ENCODE results near the gene DAGLB.
"Not testable (repeated sequence)": the region's sequence is repeated elsewhere in the genome, so short reads cannot be mapped to it uniquely, and the experiment has no call there.

DAGLB gene

DNA sequence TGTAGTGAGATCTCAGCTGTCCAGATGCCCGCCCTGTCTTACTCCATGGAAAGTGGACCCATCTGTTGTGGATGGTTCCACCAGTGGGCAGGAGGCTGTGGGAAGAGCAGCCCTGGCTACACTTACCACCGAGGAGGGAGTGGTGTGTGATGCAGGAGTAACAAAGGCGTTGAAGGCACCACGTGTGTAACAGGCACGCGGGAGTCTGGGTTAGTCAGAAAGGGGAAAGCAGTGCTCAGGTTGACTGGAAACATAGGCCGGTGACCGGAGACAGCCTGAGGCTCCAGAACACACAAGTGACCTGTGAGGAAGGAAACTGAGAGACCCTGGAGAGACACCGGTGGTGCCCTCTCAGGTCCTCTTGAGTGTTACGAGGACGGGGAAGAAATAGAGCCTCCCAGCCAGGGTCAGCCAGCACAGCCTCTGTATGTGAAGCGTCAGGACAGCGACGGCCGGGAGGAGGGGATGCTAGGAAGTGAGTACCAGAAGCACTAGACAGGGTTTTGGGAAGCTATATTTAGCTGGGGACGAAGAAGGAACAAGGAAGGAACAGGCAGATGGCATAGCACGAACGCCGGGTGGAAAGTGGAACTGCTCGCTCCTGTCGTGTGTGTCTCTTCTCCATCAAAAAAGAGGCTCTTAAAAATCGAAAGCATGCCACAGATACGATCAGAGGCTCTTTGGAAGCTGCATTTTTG lies 51.7 kb downstream of the DAGLB start:
- DNase-seq: no peak

DNA sequence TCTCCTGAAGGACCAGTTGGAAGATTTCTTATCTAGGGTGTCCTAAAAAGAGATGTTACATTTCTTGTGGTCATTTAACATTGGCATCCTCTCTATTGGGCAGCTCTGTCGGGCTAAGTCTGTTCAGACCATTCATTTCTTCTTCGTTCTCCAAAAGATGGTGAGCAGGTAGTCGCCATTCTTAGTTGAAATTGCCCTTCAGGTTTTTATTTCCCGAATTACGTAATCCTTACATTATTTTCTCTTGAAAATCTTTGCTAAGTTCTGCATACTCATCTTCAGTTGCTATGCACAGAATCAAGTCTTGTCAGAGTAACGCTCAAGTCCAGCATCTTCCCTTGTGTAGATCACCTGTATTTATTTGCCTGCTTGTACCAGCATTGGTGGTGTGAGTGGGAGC lies 53.6 kb downstream of the DAGLB start:
- DNase-seq: no peak

DNA sequence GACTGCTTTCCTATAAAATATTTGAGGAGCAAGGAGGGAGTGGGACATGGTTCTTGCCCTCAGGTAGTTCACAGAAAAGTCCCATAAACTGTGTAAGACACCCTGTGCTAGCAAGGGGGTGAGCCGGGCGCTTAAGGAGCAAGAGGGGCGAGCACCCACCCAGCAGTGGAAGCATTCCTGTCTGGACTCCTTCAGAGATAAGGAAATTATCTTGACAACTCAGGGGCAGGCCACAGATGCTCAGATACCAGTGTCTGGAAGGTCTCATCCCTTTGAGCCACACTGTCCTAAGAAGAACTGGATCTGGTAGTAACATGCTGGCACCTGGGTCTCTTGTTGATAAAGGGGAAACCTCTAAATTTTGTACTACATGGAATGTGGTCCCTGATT lies 54.1 kb downstream of the DAGLB start:
- DNase-seq: no peak

- peak; percentile 52 for DNase-seq
Measured at GRCh38 chr7:6392712-6393666, 54.8 kb downstream of the DAGLB start.

GRCh38 chr7:6389728-6390127 lies 58.0 kb downstream of the DAGLB start:
- no peak for DNase-seq

GRCh38 chr7:6387734-6388294 lies 59.9 kb downstream of the DAGLB start:
- DNase-seq: no peak

DNA sequence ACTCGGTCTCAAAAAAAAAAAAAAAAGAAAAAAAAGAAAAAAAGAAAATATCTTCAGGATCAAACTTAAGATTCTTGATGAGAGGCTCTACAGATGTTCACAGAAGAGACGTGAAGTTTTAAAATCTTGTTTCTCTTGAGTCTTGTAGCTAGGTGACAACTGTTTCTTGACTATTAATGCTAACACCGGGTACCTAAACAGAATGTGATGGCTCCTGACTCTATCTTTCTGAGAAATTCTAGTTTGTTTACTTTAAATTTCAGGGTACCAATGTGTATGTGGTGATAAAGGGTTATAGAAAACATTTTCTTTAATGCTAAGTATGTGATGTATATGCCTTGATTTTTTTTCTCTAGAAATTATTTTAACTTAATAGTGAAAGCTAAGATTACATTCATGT lies 61.0 kb downstream of the DAGLB start:
- DNase-seq: no peak

- peak; percentile 22 for DNase-seq
Measured at GRCh38 chr7:6385909-6386560, 61.7 kb downstream of the DAGLB start.

GRCh38 chr7:6385110-6385781 lies 62.5 kb downstream of the DAGLB start:
- DNase-seq: no peak

DNA sequence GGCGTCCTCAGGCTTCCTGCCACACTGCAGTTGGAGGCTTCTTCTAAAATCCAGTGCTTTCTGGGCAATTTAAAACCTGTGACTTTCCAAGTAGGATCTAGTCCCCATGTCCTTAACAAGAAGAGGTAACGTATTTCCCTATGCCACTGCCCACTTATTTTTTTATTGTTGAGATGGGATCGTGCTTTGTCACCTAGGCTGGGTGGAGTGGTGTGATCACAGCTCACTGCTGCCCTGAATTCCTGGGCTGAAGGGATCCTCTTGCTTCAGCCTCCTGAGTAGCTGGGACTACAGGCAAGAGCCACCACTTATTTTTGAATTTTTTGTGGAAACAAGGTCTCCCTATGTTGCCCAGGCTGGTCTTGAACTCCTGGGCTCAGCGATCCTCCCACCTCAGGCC lies 63.4 kb downstream of the DAGLB start:
- no peak for DNase-seq

DNA sequence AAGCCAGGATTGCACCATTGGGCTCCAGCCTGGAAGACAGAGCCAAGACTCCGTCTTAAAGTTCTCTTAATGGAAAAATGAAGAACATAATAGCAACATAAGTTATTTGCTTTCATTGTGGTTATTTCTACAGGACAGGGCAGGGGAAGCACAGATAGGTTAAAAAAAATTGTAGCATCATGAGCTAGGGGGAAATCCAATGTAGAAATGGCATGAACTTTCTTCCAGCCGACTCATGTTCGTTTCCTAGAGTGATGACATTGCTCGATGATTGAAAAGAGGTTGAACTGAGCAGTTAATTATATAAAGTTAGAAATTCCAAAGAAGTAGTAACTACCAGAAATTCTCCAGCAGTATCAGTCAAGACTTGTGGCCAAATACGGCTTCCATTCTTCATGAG lies 64.9 kb downstream of the DAGLB start:
- no peak for DNase-seq

DNA sequence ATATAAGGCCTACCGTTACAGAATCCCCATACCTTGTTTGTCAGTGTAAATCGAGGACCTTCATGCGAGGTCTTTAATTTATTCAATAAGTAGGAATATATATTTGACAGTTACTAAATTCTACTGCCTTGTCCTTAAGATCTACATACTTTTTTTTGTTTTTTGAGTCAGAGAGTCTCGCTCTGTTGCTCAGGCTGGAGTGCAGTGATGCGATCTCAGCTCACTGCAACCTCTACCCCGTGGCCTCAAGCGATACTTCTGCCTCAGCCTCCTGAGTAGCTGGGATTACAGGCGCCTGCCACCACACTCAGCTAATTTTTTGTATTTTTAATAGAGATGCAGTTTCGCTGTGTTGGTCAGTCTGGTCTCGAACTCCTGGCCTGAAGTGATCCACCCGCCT lies 65.9 kb downstream of the DAGLB start:
- not testable (repeated sequence) for DNase-seq

GRCh38 chr7:6380310-6381095 lies 67.3 kb downstream of the DAGLB start:
- DNase-seq: no peak

DNA sequence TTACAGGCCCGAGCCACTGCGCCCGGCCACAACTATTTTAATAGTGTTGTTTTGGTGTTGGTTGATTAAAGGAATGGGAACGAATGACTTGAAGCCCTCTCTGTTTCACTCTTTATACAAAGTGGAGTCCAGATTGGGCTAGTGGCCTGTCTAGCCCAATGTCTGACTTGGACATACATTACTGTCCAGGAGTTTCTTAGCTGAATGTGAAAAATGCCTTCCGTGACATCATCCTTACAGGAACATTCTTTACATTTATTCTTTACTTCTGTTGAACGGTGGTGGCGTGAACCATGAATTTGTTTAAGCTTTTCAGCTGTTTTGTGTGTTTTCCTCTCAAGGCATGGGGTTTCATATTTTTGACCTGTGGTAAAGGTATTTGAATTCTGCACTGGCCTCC lies 67.9 kb downstream of the DAGLB start:
- DNase-seq: no peak

DNA sequence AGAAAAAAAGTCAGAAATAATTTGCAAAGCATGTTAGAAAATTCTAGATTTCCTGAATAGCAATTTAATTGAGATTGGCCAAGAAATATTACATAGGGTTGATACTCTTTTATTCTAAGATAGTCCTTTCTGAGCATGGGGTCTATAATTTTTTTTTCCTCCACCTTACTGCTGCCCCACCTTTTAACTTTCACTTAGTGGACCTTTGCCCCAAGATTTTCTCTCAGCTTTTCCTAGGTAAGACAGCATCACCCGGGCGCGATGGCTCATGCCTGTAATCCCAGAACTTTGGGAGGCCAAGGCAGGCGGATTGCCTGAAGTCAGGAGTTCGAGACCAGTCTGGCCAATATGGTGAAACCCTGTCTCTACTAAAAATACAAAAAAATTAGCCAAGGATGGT lies 69.2 kb downstream of the DAGLB start:
- DNase-seq: not testable (repeated sequence)

- no peak for DNase-seq
Measured at GRCh38 chr7:6376820-6377219, 70.9 kb downstream of the DAGLB start.

GRCh38 chr7:6375348-6376101 lies 72.2 kb downstream of the DAGLB start:
- DNase-seq: peak; percentile 26

GRCh38 chr7:6367701-6368211 lies 80.0 kb downstream of the DAGLB start:
- no peak for DNase-seq

DNA sequence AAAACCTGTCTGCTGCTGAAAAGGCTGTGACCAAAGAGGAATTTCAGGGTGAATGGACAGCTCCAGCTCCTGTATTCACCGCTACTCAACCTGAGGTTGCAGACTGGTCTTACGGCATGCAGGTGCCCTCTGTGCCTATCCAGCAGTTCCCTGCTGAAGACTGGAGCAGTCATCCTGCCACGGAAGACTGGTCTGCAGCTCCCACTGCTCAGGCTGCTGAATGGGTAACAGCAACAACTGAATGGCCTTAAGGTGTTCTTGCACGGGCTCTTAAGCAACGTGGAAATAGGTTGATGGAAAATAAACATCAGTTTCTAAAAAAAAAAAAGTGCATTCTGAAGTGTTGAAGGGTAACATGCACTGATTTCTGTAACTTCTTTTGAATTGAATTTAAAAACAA lies 82.3 kb downstream of the DAGLB start:
- no peak for DNase-seq

- DNase-seq: no peak
Measured at GRCh38 chr7:6360841-6361240, 86.9 kb downstream of the DAGLB start.

- DNase-seq: no peak
Measured at GRCh38 chr7:6359734-6360133, 88.0 kb downstream of the DAGLB start.

Data from activated CD4-positive, alpha-beta T cell treated with anti-CD3 and anti-CD28 coated beads, Interleukin-2, Interleukin-6, amounts not matched to agents 100 ng/mL and 50 ng/mL, durations not matched to agents 16 hours and 8 hours (primary cell).